NT2/D1 (cell line): ENCODE measurements around the gene UQCRHL.

Source experiments
- DNase-seq: peaks from one replicate; pipeline ENCODE4 v3.0.0-alpha.2; 2011; ENCODE audit warnings: low read depth, low spot score
- H3K27me3 ChIP-seq: 2 replicates; pipeline ENCODE4 v1.6.0; 2011; ENCODE audit warnings: mild to moderate bottlenecking; ENCODE audit not compliant: insufficient read length, insufficient read depth
- H3K36me3 ChIP-seq: 2 replicates; pipeline ENCODE4 v1.6.1; 2011; ENCODE audit warnings: mild to moderate bottlenecking, low read length, mixed read lengths; ENCODE audit not compliant: insufficient read depth, insufficient read length
- H3K4me1 ChIP-seq: 2 replicates; pipeline ENCODE4 v1.5.1; 2011; ENCODE audit not compliant: insufficient read depth, insufficient read length
- H3K4me3 ChIP-seq: 2 replicates; pipeline ENCODE4 v1.5.1; 2011; ENCODE audit warnings: low read depth; ENCODE audit not compliant: insufficient read length
- H3K9ac ChIP-seq: 2 replicates; pipeline ENCODE4 v1.6.0; 2011; ENCODE audit warnings: low read depth; ENCODE audit not compliant: insufficient read length
- H3K9me3 ChIP-seq: 2 replicates; pipeline ENCODE4 v1.5.1; 2011; ENCODE audit warnings: mild to moderate bottlenecking, low read length; ENCODE audit not compliant: insufficient read depth
- SUZ12 ChIP-seq: IDR thresholded peaks from 2 replicates; pipeline ENCODE4 v1.6.1; 2011; ENCODE audit not compliant: insufficient read length, insufficient read depth; ENCODE audit errors: extremely low read depth
- YY1 ChIP-seq: IDR thresholded peaks from 2 replicates; pipeline ENCODE4 v1.6.1; 2011; ENCODE audit not compliant: insufficient read length, insufficient read depth
- ZNF274 ChIP-seq: IDR thresholded peaks from 2 replicates; pipeline ENCODE4 v1.6.1; 2011; ENCODE audit warnings: mild to moderate bottlenecking, low read depth, low read length

UQCRHL gene

GRCh38 chr1:15758953-15759661, 48.3 kb downstream of the UQCRHL start:
- Histone ChIP-seq H3K36me3 (peaks cover 2% of the 10 kb centered on the region), H3K9me3 (no peaks in the 10 kb centered on the region), H3K9ac (peak overlapping the region; percentile 86), H3K27me3 (peaks cover 23% of the 10 kb centered on the region), H3K4me1 (peaks cover 26% of the 10 kb centered on the region), H3K4me3 (peak overlapping the region; percentile 70)
- no peak for DNase-seq
- TF ChIP-seq YY1 (no peak), SUZ12 (no peak), ZNF274 (no peak)

- DNase-seq: no peak
- peak within 1 kb of the TSS; percentile 86 for H3K9ac ChIP-seq
Measured at GRCh38 chr1:15758343-15758931, 49.0 kb downstream of the UQCRHL start, which contains the start of gene FBLIM1. FBLIM1 (plus strand) TSS chr1:15758795; CDS start chr1:15764984, 6,189 bp downstream.

GRCh38 chr1:15757575-15758342, 49.7 kb downstream of the UQCRHL start:
- DNase-seq: no peak
- no peaks in the 10 kb centered on the region for H3K9me3 ChIP-seq
- H3K4me1 ChIP-seq: peaks cover 22% of the 10 kb centered on the region
- no peaks in the 10 kb centered on the region for H3K36me3 ChIP-seq
- TF ChIP-seq ZNF274: no peak
- TF ChIP-seq YY1: no peak
- TF ChIP-seq SUZ12: no peak
- H3K9ac ChIP-seq: peak overlapping the region; percentile 80
- peak overlapping the region; percentile 30 for H3K4me3 ChIP-seq
- H3K27me3 ChIP-seq: peaks cover 23% of the 10 kb centered on the region

More at GRCh38 chr1:15758343-15758931, 49.0 kb downstream of the UQCRHL start, which contains the start of gene FBLIM1:
- no peaks in the 10 kb centered on the region for H3K36me3 ChIP-seq
- peak within 1 kb of the TSS; percentile 70 for H3K4me3 ChIP-seq
- H3K27me3 ChIP-seq: peaks cover 23% of the 10 kb centered on the region
- H3K4me1 ChIP-seq: peaks cover 22% of the 10 kb centered on the region
- no peak for TF ChIP-seq ZNF274
- no peak for TF ChIP-seq SUZ12
- no peak for TF ChIP-seq YY1
- H3K9me3 ChIP-seq: no peaks in the 10 kb centered on the region
